OCI-M1 (cell line): ENCODE results near the gene POU2F1.
"Not testable (repeated sequence)": the region's sequence is repeated elsewhere in the genome, so short reads cannot be mapped to it uniquely, and the experiment has no call there.

Source experiments
- DNase-seq: peaks from one replicate; lab custom pipeline; 2025; lab: John Stamatoyannopoulos, UW

POU2F1 gene

DNA sequence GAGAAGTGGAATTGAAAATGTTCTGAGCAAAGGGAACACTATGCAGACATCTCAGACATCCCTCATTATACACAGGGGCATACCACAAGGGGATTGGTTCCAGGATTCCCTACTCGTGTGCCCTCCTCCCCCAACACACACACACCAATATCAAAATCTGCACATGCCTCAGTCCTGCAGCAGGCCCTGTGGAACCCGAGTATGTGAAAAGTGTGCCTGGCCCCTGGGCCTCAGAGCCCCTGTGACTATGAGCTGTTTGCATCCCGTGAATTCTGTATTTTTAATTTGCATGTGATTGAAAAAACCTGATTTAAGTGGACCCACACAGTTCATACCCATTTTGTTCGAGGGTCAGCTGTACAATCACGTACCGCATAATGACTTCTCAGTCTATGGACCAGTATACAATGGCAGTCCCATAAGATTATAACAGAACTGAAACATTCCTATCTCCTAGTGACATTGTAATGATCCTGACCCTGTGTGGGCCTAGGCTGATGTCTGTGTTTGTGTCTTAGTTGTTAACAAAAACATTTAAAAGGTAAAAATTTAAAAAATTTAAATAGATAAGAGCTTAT, 11.3 kb downstream of the POU2F1 start:
- no peak for DNase-seq

DNA sequence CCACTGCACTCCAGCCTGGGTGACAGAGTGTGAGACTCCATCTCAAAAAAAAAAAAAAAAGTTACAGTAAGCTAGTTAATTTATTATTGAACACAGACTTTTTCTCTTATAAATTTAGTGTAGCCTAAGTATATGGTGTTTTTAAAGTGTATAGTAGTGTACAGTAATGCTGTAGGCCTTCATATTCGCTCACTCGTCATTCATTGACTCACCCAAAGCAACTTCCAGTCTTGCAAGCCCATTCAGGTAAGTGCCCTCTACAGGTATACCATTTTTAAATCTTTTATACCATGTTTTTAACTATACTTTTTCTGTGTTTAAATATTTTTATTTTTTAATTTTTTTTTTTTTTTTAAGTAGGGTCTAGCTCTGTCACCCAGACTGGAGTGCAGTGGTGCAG, 12.1 kb downstream of the POU2F1 start:
- no peak for DNase-seq

DNA sequence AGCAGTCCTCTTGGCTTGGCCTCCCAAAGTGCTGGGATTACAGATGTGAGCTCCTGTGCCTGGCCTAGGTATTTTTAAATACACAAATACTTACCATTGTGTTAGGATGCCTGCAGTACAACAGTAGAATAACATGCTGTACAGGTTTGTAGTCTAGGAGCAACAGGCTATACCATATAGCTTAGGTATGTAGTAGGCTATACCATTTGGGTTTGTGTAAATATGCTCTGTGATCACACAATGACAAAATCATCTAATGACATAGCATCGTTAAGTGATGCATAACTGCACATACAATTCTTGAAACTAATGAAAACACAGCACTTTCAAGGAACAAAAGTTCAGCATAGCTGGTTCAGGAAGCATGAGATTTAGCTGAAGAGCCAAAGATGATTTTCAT, 12.7 kb downstream of the POU2F1 start:
- no peak for DNase-seq

DNA sequence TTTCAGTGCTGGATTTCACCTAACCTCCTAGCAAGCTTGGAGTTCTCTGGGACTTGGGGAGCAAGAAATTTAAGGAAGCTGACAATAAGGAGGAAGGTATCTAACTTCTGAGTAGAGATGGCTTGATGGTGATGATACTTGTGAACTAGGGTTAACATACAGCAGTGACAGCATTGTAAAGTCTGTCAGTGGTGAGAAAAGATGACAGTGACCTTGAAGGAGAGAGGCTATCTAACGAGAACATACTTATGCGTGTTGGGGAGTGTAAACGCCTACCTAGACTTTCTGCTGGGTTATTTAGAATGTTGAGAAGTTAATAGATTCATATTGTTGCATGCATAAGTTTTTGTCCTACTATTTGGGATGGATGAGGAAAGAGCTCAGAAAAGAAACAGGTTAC, 16.3 kb downstream of the POU2F1 start:
- DNase-seq = no peak

DNA sequence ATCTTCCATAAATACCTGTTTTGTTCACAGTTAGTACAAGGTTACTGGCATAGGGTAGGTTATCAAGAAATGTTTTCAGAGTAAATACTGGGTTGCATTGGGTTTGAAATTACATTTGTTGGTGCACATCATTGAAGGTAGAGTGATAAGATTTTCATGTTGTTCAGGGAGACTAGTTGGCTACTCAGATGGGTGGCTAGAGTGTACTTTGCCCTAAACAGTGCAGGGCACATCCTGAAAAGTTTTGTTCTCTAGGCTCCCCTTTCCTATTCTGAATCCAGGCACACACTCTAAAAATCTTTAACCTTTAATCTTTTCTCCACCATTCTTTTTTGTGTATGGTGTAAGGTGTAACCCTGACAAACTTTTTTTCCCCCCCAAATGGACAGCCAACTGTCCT, 18.0 kb downstream of the POU2F1 start:
- no peak for DNase-seq

DNA sequence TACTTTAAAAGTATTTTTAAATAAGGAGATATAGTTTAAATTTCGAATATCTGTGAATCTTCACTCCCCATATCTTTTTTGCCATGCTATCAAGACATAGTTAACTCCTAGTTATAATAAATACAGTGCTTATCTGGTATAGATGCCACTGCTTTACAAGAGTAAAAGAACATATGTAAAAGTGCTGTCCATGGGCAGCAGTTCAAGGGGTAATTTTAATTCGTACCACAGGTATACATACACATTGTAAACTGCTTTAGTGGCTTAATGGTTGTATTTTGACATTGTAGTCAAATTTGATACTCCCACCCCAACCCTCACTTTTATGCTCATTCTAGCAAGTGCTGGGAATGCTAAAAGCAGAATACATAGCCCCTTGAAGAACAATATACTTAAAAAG, 18.6 kb downstream of the POU2F1 start:
- DNase-seq = no peak

DNA sequence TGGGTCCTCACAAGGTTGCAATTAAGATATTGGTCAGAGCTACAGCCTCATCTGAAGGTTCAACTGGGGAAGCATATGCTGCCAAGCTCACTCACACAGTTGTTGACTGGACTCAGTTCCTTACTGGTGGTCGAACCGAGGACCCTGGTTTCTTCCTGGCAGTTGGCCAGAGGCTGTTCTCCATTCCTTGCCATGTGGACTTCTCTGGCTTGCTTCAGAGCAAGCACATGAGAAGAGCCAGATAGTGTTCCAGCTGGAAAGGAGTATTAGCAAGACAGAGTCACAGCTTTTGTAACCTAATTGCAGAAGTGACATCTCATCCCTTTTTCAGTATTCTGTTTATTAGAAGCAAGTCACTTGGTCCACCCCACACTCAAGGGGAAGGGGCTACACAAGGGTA, 23.6 kb downstream of the POU2F1 start:
- no peak for DNase-seq

DNA sequence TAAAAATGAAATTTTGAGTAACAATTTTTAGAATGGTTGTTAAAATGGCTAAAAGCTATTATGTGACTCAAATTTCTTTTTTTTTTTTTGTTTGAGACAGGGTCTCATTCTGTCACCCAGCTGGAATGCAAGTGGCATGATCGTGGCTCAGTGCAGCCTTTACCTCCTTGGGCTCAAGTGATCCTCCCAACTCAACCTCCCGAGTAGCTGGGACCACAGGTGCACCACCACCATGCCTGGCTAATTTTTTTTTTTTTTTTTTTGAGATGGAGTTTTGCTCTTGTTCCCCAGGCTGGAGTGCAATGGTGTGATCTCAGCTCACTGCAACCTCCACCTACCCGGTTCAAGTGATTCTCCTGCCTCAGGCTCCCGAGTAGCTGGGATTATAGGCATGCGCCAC, 24.5 kb downstream of the POU2F1 start:
- not testable (repeated sequence) for DNase-seq

DNA sequence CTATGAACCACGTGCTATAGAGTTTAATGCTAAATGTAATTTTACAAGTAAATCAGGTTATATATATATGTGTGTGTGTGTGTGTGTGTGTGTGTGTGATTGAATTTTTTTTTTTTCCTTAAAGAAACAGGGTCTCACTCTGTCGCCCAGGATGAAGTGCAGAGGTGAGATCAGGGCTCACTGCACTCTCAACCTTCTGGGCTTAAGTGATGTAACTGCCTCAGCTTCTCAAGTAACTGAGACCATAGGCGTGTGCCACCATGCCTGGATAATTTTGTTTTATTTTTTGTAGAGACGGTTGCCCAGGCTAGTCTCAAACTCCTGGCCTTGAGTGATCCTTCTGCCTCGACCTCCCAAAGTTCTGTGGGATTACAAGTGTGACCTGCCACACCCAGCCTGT, 26.3 kb downstream of the POU2F1 start:
- no peak for DNase-seq

DNA sequence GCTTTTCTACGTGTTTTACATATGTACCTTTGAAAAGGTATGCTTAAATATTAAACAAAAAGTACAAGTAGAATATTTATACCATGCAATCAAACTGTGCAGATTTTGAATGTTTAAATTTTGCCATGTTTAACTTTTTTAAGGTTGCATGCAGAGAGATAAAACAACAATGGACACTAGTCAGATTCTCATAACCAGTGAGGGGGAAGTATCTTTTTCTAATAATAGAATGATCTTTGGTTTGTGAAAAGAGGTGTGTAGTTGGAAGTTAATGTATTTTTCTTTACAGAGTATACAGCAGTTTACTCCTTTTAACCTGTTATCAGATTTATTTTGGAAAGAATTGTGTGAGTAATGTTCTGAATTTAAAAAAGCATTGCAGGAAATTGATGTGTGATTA, 27.1 kb downstream of the POU2F1 start:
- DNase-seq = no peak

DNA sequence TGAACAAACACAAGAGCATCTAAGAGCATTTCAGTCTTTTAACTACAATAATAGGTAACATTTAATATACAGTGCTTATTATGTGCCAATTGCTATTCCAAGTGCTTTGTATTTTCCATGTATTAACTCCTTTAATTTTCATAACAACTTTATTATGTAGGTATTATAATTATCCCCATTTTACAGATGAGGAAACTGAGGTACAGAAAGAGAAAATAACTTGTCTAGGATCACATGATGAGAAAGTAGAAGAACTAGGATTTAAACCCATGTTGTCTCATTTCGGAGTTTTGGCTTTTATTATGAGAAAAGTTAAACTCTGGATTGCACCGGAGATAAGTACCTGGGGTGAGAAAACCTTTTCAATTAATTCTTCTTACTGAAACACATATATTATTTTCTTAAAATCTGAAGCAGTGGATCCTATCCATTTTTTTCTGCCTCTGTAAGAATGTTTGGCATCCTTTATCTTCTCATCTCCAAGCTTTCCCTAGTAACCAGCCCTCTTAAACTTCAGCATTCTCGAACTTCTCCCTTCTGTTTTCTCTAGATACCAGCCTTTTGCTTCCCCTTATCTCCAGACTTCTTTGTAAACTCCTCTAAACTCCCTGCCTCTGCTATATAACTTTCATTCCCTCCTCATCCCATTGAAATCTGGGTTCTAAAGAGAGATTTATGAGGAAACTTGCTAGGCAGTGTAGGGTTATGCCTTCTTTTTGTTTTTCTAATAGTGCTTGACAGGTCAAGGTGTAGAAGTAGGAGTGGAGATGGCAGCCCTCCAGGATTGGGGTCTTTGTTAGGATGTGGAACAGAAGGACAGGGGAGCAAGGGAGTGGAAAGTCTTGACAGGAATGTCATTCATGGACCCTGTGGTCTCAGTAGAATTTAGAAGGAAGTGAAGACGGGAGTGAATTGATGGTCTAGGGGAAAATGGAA, 28.3 kb downstream of the POU2F1 start:
- peak; percentile 83 for DNase-seq

DNA sequence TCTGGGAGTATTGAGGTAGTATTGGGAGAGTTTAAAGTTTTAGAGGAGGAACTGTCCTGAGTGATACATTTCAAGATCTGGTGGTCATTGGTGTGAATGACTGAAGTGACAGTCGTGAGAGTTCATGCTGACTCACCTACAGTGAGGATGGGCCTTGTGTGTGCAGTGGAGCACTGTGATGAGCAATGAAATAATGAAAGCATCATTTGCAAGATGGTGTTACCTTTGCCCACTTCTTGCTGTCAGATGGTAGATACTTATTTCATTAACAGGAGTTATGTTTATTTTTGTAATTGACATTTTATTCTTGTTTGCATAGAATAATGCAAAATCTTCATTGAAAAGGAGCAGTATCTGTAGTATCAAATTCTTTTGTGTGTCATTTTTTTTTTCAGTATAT, 29.0 kb downstream of the POU2F1 start:
- DNase-seq = peak; percentile 65

DNA sequence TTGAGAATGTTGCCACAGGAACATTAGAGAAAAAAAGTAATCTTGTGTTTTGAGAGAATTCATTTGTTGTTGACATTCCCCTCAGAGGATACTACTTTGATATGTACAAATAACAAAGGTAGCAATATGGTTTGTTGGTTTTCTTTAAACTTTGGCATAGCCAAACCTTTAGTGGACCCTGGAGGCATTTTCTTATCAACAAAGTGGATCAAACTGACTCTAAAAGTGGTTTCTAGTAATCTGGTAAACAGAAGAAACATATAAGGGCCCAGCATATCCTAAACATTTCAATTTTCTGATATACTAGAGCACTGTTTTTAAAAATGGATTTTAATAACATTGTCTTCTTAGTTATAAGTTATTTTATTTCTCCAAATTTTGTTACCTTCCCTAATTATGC, 29.8 kb downstream of the POU2F1 start:
- peak; percentile 44 for DNase-seq

DNA sequence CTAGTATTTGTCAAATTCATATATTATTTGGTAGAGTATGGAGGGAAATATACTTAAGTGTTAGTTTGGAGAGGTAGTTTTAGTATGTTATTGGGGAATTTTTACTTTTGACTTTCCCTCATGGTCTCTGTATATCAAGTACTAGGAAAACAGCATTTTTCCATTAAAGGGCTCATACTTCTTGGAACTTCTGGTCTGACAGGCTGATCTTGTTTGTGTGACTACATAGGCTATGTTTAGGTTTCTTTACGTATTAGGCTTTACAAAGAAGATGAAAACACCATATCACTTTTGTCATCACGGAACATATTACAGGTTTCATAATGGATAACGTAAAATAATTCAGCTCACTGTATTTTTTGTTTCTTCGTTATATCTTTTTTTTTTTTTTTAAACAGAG, 30.8 kb downstream of the POU2F1 start:
- no peak for DNase-seq

DNA sequence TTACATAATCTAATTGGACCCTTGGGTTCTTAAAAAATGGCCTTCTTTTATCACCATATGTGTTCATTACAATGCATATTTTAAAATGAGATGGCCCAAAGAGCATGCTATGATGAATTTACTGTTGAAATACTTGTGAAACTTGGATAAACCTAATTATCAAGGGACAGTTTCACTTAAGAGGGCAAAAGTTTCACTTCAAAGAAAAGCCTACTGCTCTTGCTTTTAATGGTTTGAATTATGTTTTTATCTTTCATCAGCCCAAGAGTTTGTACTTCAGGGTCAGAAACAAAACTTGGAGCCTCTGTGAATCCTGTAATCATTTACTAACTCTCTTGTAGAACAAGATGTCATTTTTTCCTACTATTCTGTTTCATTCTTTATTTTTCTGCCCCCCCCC, 32.3 kb downstream of the POU2F1 start:
- DNase-seq = peak; percentile 63

DNA sequence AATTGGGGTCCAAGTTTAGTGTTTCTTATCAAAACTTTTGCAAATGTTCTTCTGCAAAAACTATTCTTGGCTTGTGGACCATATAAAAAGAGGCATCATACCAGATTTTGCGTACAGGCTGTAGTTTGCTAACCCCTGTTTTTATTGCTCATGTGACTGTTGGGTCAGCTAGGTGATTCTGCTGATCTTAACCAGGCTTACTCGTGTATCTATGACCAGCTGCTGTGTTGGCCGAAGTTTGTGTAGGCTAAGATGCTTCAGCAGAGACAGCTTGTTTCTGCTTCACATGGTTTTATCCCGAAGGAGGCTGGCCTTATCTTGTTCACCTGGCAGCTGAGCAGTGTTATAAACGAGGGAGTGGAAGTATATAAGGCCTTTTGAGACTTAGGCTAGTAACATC, 38.2 kb downstream of the POU2F1 start:
- no peak for DNase-seq

DNA sequence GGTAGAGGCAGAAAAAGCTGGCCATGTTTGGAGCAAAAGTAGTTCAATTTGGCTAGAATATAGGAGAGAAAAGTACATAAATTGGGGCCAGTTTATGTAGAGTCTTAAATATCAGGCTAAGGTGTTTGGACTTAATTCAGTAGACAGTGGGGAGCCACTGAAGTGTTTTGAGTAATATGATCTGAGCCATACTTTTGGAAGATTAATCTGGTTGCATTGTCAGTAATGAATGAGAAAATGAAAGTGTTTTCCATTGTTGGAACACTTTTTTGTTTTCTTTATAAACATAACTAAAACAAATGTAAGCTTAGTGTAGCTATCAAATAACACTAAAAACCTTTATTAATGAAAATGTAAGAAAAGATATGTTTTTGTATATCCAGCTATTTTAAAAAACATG, 42.1 kb downstream of the POU2F1 start:
- DNase-seq = peak; percentile 25

DNA sequence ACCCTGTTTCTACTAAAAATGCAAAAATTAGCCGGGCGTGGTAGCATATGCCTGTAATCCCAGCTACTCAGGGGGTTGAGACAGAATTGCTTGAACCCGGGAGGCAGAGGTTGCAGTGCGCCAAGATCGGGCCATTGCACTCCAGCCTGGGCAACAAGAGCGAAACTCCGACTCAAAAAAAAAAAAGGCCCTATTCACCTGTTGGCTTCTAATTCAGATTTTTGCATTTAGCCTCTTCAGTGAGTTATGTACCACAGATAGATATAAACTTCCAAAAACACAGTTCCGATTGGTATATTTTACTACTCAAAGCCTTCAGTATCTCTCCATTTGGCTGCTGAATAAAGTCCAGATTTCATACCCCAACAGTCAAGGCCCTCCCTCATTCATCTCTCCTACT, 42.7 kb downstream of the POU2F1 start:
- DNase-seq = no peak

DNA sequence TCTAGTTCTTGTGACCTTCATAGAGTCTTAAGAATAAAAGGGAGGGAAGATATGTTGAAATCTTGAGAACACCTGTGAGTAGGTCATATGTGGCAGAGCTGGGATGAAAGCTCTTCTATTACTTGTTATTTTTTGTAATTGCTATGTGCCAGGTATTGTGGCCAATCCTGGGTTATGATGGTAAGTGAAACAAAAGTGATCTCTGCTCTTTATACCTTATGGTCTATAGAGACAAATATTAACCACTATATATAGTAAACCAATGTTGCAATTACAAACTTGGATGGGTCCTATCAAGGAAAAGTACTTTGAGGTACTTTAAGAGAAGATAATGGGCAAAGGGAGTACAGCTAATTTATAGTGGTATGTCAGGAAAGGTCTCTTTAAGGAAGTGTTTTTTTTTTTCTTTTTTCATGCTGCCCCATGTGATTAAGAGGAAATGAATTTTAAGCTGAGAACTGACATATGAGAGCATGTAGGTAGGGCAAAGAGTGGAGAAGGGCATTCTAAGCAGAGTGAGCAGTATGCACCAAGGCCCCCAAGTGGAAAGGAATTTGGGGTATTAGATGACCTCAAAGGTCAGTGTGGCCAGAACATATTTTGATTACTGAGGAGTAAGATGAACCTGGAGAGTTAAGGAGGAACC, 43.3 kb downstream of the POU2F1 start:
- DNase-seq = peak; percentile 82

DNA sequence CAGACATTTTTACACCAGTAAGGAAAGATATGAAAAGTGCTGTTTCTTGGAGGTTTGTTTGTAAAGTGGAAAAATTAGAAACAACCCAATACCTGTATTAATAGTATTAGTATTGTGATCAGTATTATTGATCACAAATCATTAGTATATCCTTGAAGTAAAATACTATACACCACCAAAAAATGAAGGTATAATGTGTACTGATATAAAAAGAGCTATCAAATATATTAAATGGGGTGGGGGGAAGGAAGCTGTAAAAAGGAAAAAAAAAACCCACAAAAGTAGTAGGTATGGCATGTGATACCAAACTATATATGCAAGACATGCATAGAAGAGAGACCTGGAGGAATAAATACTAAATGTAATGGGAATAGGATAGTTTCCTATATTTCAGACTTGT, 46.3 kb downstream of the POU2F1 start:
- no peak for DNase-seq

DNA sequence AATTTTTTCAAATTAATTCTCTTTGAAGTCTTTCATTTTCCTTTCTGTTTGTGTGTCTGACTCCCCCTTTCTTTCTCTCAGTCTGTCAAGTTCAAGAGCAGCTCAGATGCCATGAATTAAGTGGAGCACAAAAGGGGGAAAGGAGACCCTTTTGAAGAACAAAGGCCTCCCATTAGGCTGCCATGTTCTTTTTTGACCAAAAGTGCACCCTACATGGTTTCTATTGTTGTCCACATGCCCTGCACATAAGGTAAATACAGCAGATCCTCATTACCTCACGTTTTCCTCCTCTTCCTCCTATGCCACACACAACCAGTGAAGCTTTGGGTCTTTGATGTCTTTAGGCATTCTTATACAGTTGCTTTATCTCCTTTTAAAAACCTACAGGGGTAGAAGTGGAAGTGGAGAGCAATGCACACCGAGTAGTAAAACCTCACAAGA, 47.7 kb downstream of the POU2F1 start:
- DNase-seq = no peak

DNA sequence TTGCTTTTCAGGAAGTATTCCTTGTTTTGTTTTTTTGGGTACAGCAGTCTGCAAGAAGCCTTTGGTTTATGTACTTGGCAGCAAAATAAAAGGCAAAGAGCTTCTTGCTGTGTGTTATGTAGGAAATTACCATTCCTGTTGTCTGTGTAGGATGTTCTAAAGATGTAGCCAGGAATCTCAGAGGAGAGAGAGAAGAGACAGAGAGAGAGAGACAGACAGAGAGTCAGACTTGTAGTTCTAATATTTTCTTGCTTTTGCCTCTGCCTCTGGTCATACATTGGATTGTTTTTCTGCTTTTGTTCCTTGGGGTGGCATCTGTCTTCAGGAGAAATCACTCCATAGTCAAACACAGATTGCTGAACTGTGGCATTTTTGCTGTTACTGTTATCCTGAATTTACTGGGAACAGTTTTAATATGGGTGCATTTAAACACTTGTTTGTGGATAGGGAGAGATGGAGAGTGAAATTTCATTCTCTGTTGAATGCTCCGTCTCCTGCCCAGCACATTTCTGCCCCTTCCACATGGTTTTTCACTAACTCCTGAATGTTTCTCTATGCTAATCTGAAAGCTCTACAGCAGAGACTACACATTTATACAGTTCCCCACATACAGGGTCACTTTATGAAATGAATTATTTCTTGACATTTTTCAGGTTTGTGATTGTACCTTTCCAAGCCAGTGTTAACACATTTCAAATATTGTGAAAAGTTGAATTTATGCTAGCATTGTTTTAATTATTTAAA, 49.8 kb downstream of the POU2F1 start:
- DNase-seq = no peak
